ENCODE measurements around the gene SAMD5. TPM values are rescaled to one million over a fixed set of nuclear protein-coding genes. Genes with fewer than 3 reads are reported as not detected.
A peak's percentile ranks its signal among the peaks of the same experiment; 100 is the strongest.

SAMD5 gene
- total and polyA plus RNA-seq, 2 experiments from 2014 or later = 1.9 to 12.6 TPM

DNA sequence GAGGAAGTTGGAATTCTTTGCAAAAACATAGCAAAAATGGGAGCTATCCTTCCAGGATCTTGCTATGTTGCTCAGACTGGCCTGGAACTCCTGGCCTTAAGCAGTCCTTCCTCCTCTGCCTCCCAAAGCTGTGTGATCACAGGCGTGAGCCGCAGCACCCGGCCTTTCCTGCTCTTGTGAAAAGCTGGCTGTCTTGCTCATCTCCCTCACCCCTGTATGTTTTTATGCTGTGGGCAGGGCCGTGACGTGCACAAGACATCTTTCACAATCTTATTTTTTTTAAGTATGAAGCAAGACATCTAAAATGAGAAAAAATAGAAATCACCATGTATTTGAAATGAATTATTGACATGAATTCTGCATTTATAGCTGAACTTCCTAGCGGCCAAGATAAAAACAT is 110.4 kb downstream of the SAMD5 start:
- H3K27me3 ChIP-seq = no peaks in the 10 kb centered on the region
- no peaks in the 10 kb centered on the region for H4K20me1 ChIP-seq (ENCODE audit: insufficient read depth, poor library complexity, severe bottlenecking)
- no peak overlapping the region for H3K4me3 ChIP-seq
- H3K4me2 ChIP-seq = no peak overlapping the region
- TF ChIP-seq, protein P1, sequence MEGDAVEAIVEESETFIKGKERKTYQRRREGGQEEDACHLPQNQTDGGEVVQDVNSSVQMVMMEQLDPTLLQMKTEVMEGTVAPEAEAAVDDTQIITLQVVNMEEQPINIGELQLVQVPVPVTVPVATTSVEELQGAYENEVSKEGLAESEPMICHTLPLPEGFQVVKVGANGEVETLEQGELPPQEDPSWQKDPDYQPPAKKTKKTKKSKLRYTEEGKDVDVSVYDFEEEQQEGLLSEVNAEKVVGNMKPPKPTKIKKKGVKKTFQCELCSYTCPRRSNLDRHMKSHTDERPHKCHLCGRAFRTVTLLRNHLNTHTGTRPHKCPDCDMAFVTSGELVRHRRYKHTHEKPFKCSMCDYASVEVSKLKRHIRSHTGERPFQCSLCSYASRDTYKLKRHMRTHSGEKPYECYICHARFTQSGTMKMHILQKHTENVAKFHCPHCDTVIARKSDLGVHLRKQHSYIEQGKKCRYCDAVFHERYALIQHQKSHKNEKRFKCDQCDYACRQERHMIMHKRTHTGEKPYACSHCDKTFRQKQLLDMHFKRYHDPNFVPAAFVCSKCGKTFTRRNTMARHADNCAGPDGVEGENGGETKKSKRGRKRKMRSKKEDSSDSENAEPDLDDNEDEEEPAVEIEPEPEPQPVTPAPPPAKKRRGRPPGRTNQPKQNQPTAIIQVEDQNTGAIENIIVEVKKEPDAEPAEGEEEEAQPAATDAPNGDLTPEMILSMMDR (IDR thresholded peaks at IDR 0.05; ENCODE audit: poor library complexity) = no peak
- TF ChIP-seq EZH2 (IDR thresholded peaks at IDR 0.05; ENCODE audit: borderline replicate concordance) (no peak), EZH2phosphoT487 (IDR thresholded peaks at IDR 0.05; ENCODE audit: low read depth, severe bottlenecking, unreplicated experiment) (no peak)
- no peaks in the 10 kb centered on the region for H3K9me3 ChIP-seq (ENCODE audit: low read depth)
- H3K27ac ChIP-seq = peak overlapping the region; percentile 51
- 76% methylated on average over 6 of the region's 6 CpGs for WGBS (ENCODE audit: low lambda C conversion rate, missing lambda C conversion rate)
- H2AFZ ChIP-seq = no peak overlapping the region
- DNase-seq (ENCODE audit: low spot score) = peak; percentile 37
- H3K9me2 ChIP-seq (replicated peaks; ENCODE audit: insufficient read depth) = no peaks in the 10 kb centered on the region
- H3K79me2 ChIP-seq = no peaks in the 10 kb centered on the region
- no peaks in the 10 kb centered on the region for H3K4me1 ChIP-seq (ENCODE audit: insufficient read depth)
- H3K36me3 ChIP-seq (replicated peaks; ENCODE audit: insufficient read depth, low read depth) = no peaks in the 10 kb centered on the region

All from hepatocyte (in vitro differentiated cells).